ENCODE measurements around the gene SPANXA2. TPM values are rescaled to one million over a fixed set of nuclear protein-coding genes. Genes with fewer than 3 reads are reported as not detected.
"Not testable (repeated sequence)": the region's sequence is repeated elsewhere in the genome, so short reads cannot be mapped to it uniquely, and the experiment has no call there.

SPANXA2 gene
- total RNA-seq, result not detected

- H3K4me1 ChIP-seq, H3K27ac ChIP-seq, H3K36me3 ChIP-seq, H3K4me3 ChIP-seq, H3K9me3 ChIP-seq, H3K27me3 ChIP-seq, DNase-seq: not testable (repeated sequence)
These were observed at the start of gene SPANXA2 for GRCh38 chrX:141589408-141589807. Gene SPANXA2, plus strand, starts transcription at chrX:141589708. Its CDS starts 60 bp downstream, at chrX:141589768.

- not testable (repeated sequence) for H3K27me3 ChIP-seq, H3K27ac ChIP-seq, DNase-seq, H3K9me3 ChIP-seq, H3K4me1 ChIP-seq, H3K4me3 ChIP-seq, H3K36me3 ChIP-seq
These were observed 47.0 kb upstream of the SPANXA2 start for GRCh38 chrX:141542551-141542950.

- not testable (repeated sequence) for H3K36me3 ChIP-seq, H3K4me3 ChIP-seq, H3K27ac ChIP-seq, H3K27me3 ChIP-seq, H3K9me3 ChIP-seq, H3K4me1 ChIP-seq, DNase-seq
These were observed 4.9 kb upstream of the SPANXA2 start, which contains the start of gene SPANXA1 for GRCh38 chrX:141584638-141585037. Gene SPANXA1, minus strand, starts transcription at chrX:141584738. Its CDS starts 60 bp downstream, at chrX:141584678.

GRCh38 chrX:141609111-141609510 is 19.6 kb downstream of the SPANXA2 start:
- Histone ChIP-seq H3K4me1 (no peaks in the 10 kb centered on the region), H3K27me3 (no peaks in the 10 kb centered on the region), H3K27ac (no peak overlapping the region), H3K9me3 (no peaks in the 10 kb centered on the region), H3K4me3 (no peak overlapping the region), H3K36me3 (no peaks in the 10 kb centered on the region)
- DNase-seq, result no peak
- TF ChIP-seq POLR2A (IDR thresholded peaks at IDR 0.05) (no peak), CTCF (IDR thresholded peaks at IDR 0.05) (no peak)

GRCh38 chrX:141619336-141619735 is 29.8 kb downstream of the SPANXA2 start:
- no peak overlapping the region for H3K4me3 ChIP-seq
- H3K36me3 ChIP-seq, result no peaks in the 10 kb centered on the region
- H3K27ac ChIP-seq, result no peak overlapping the region
- TF ChIP-seq CTCF (IDR thresholded peaks at IDR 0.05), result no peak
- no peak for TF ChIP-seq POLR2A (IDR thresholded peaks at IDR 0.05)
- no peaks in the 10 kb centered on the region for H3K9me3 ChIP-seq
- no peaks in the 10 kb centered on the region for H3K4me1 ChIP-seq
- H3K27me3 ChIP-seq, result no peaks in the 10 kb centered on the region
- DNase-seq, result no peak

- Histone ChIP-seq H3K4me3 (no peak overlapping the region), H3K4me1 (no peaks in the 10 kb centered on the region), H3K9me3 (no peaks in the 10 kb centered on the region), H3K36me3 (no peaks in the 10 kb centered on the region), H3K27me3 (no peaks in the 10 kb centered on the region), H3K27ac (no peak overlapping the region)
- TF ChIP-seq POLR2A (IDR thresholded peaks at IDR 0.05), result no peak
- no peak for DNase-seq
These were observed 42.6 kb downstream of the SPANXA2 start for GRCh38 chrX:141632124-141632523.

- H3K36me3 ChIP-seq, result no peaks in the 10 kb centered on the region
- no peaks in the 10 kb centered on the region for H3K27me3 ChIP-seq
- no peak overlapping the region for H3K4me3 ChIP-seq
- no peak for TF ChIP-seq CTCF (IDR thresholded peaks at IDR 0.05)
- no peak for TF ChIP-seq POLR2A (IDR thresholded peaks at IDR 0.05)
- H3K9me3 ChIP-seq, result no peaks in the 10 kb centered on the region
- H3K27ac ChIP-seq, result no peak overlapping the region
- no peak for DNase-seq
- no peaks in the 10 kb centered on the region for H3K4me1 ChIP-seq
These were observed 49.0 kb downstream of the SPANXA2 start for GRCh38 chrX:141638550-141638949.

Other genes with a start within 250 kb of the SPANXA2 start
- gene SPANXA1, start 5.0 kb upstream of the SPANXA2 start, total RNA-seq, result not detected
- gene SPANXD, start 109.0 kb downstream of the SPANXA2 start, total RNA-seq, result not detected
- gene MAGEC3, start 248.6 kb downstream of the SPANXA2 start, total RNA-seq, result not detected